HG02678 (cell line): ENCODE results near the gene EPHB2.

Source experiments
- ATAC-seq: cut with Tn5 transposase; IDR thresholded peaks from one replicate; pipeline ENCODE4 v1.9.1; 2021; ENCODE audit warnings: mild to moderate bottlenecking, moderate library complexity; ENCODE audit not compliant: unreplicated experiment

EPHB2 gene

DNA sequence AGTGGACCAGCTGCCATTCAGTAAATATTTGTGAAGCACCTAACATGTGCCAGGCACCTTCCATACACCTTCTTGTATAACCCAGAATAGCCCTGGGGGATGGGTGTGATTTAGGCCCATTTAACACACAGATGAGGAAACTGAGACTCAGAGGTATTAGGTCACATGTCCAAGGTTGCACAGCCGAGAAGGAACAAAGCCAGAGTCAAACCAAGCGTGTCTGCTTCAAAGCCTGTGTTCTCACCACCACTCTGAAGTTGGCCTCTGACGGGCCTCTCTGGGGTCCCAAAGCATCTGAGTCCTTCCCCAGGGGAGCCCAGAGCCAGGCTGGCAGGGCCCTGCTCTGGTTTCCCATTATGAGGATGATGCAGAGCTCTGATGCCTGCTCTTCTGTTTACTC lies 196.9 kb downstream of the EPHB2 start:
- no peak for ATAC-seq

DNA sequence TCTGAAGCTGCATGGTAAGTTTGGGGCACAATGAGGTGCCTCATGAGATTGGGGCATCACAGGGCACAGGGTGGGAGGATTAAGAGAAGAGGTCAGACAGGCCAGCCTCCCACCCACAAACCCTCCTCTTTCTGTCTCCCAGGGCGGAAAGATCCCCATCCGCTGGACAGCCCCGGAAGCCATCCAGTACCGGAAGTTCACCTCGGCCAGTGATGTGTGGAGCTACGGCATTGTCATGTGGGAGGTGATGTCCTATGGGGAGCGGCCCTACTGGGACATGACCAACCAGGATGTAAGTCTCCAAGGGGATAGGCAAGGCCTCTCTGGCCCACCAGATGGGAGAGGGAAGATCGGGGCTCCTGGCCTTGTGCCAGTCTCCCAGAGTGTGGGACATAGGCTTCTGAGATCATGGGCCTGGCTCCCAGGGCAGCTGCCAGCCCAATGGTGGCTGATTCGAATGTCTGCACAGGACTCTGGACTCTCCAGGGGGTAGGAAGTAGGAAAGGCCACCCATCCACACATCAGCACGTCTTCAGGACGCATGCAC lies 198.3 kb downstream of the EPHB2 start:
- ATAC-seq = no peak

DNA sequence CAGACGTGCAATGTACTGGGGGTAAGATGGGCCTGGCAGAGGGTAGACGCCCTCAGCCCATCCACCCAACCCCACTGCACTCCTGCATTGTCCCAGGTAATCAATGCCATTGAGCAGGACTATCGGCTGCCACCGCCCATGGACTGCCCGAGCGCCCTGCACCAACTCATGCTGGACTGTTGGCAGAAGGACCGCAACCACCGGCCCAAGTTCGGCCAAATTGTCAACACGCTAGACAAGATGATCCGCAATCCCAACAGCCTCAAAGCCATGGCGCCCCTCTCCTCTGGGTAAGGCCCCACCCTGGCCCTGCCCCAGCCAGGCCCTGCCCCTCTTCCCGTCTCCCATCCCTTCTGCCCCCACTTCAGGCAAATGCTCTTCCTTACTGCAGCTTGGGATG lies 199.6 kb downstream of the EPHB2 start:
- no peak for ATAC-seq

DNA sequence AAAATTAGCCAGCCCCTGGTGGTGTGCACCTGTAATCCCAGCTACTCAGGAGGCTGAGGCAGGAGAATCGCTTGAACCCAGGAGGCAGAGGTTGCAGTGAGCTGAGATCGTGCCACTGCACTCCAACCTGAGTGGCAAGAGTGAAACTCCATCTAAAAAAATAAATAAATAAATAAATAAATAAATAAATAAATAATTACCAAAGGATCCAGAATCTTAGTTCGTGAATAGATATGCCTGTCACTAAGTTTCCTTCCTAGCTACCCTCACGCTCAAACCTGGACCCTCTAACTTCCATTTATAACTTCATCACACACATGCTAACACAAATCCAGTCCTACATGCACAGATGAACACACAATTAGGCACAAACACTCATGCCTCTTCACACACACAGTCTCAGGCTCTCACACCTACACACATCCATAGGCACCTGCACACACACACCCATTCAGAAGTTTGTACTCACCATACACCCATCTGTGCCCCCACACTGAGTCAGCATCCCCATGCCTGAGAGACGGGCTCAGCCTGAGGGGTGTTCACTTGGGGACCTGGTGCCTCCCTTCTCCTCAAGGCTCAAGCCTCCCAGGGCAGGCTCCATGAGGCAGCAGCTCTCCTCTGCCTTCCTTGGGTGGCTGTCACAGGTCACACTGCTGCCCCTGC lies 200.5 kb downstream of the EPHB2 start:
- no peak for ATAC-seq

DNA sequence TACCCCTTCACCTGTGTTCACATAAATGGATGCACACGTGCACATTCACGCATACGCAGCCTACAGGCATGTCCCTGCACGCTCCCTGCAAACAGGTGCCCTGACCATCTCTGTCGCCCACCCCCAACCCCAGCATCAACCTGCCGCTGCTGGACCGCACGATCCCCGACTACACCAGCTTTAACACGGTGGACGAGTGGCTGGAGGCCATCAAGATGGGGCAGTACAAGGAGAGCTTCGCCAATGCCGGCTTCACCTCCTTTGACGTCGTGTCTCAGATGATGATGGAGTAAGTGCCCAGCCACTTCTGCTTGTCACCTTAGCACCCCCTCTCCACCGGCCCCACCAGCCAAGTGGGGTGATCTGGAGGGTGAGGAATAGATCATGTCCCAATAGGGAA lies 201.7 kb downstream of the EPHB2 start:
- ATAC-seq = no peak

DNA sequence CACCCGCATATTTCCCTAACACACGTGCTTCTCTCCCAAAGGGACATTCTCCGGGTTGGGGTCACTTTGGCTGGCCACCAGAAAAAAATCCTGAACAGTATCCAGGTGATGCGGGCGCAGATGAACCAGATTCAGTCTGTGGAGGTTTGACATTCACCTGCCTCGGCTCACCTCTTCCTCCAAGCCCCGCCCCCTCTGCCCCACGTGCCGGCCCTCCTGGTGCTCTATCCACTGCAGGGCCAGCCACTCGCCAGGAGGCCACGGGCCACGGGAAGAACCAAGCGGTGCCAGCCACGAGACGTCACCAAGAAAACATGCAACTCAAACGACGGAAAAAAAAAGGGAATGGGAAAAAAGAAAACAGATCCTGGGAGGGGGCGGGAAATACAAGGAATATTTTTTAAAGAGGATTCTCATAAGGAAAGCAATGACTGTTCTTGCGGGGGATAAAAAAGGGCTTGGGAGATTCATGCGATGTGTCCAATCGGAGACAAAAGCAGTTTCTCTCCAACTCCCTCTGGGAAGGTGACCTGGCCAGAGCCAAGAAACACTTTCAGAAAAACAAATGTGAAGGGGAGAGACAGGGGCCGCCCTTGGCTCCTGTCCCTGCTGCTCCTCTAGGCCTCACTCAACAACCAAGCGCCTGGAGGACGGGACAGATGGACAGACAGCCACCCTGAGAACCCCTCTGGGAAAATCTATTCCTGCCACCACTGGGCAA lies 202.9 kb downstream of the EPHB2 start:
- ATAC-seq = no peak

DNA sequence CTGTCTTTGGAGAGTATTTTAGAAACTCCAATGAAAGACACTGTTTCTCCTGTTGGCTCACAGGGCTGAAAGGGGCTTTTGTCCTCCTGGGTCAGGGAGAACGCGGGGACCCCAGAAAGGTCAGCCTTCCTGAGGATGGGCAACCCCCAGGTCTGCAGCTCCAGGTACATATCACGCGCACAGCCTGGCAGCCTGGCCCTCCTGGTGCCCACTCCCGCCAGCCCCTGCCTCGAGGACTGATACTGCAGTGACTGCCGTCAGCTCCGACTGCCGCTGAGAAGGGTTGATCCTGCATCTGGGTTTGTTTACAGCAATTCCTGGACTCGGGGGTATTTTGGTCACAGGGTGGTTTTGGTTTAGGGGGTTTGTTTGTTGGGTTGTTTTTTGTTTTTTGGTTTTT lies 203.5 kb downstream of the EPHB2 start:
- ATAC-seq = no peak

DNA sequence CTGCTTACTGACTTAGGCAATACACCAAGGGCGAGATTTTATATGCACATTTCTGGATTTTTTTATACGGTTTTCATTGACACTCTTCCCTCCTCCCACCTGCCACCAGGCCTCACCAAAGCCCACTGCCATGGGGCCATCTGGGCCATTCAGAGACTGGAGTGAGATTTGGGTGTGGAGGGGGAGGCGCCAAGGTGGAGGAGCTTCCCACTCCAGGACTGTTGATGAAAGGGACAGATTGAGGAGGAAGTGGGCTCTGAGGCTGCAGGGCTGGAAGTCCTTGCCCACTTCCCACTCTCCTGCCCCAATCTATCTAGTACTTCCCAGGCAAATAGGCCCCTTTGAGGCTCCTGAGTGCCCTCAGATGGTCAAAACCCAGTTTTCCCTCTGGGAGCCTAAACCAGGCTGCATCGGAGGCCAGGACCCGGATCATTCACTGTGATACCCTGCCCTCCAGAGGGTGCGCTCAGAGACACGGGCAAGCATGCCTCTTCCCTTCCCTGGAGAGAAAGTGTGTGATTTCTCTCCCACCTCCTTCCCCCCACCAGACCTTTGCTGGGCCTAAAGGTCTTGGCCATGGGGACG lies 204.1 kb downstream of the EPHB2 start:
- no peak for ATAC-seq

DNA sequence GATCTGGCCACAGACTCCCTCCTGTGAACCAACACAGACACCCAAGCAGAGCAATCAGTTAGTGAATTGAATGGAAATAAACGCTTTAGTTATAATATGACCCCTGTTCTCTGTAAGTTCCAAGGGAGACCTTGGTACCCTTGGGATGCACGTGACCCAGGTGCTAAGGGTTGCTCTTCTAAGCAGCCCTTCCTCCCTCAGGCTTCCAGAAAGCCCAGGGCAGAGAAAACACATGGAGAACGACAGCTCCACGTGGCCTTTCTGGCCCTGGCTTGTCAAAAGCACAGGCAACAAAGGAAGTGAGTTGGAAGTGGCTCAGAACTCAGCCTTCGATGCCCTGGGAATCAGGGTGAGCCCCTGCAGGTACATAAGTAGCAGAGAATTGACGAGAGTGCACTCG lies 204.6 kb downstream of the EPHB2 start:
- no peak for ATAC-seq

DNA sequence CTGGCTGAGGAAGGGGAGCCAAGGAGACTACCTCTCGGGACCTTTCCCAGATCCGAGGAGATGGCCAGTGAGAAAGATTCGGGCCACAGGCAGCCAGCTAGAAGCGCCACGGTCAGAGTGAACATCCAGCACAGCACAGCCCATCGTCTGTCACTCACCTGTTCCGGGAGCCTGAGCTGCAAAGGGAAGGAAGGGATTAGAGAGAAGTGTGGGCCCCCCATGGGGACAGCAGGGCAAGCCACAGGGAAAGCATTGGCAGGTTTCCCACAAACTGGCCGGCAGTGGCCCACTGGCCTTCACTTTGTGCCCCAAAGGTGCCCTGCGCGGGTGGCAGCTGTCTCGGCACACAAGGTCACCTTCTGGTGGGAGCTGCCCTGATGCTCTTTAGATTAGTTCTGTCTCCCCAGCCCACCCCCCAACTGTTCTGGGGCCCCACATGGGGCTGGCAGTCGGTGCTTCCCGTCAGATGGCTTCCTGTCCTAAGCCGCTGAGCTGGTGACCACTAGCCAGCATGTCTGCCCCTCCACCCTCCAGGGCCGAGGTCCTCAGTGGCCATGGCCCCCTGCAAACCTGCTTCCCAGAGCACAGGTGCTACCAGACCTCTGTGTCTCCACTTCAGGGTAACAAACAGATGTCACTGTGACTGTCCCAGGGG lies 205.3 kb downstream of the EPHB2 start:
- no peak for ATAC-seq

DNA sequence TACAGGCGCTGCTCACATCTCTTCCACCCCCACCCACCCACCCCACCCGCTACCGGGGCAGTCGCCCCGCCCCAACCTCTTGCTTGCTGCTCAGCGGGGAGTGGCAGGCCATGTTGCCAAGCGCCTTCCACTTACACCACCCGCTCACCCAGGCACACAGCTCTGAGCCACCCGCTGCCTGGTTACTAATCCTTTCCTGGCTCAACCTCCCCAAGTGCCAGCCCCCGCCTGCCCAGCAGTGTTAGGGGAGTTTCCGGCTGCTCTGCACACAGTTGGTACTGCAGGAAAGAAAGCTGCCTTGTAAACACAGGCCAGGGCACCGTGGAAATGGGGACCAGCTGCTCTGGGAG lies 205.8 kb downstream of the EPHB2 start:
- no peak for ATAC-seq

DNA sequence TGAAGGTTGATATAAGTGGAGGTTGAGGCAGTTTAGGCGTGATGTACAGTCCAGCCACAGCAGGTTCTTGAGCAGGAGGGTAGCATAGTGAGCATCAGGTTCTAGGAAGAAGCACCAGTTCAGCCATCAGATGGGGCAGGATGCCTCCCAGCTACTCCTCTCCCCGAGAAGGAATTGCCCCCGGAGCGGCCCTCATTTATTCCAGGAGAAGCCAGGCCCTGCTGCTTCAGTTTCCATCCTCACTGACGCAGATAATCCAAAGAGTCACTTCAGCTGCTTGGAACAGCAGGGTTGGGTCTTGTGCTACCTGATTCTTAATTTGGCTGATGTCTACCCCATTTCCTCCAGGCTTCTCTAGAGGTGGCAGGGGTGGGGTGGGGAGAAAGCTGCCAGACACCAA lies 207.3 kb downstream of the EPHB2 start:
- no peak for ATAC-seq

DNA sequence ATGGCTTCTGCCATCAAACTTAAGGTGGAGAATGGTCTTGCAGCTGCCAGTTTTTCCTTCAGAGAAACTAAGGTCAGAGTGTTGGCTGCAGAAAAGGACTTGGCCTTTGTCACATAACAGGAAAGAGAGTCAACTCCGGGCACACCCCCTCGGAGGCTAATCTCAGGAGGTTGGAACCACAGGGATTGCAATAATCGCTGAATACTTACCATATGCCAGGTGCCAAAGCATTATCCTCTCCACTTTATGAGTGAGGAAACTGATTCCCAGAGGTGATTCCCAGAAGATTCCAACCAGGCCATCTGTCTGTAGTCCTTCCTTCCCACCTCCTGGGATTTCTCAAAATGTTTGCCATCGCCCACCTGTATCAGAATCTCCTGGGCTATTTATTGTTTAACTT lies 208.0 kb downstream of the EPHB2 start:
- ATAC-seq = no peak

DNA sequence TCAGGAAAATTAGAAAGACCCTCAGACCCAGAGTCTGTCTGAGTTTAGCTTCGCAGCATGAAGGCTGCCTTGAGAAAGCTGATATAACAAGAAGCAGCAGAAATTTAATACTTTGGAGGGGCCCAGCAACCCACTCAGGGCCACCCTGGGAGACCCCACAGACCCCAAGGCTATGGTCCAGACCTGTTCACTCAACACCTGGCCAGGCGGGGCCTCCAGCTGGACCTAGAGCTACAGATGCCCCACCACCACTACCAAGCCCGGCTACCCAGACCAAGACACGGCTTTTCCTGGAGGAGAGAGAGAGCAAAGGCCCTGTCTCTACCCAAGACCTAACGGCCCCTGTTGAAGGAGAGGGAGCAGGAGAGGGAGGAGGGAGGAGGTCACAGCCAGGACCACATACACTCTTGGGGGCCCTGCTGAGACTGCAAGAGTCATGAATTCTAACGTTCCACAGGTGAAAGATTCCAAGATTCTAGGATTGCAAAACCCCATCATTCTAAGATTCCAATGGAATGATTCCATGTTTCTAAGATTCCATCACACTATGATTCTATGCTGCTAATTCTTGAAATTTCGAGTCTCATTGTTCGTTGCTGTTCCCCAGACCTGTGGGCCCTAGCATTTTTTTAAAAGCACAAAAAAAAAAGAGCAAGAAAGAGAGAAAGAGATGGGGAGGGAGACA lies 208.8 kb downstream of the EPHB2 start:
- no peak for ATAC-seq

DNA sequence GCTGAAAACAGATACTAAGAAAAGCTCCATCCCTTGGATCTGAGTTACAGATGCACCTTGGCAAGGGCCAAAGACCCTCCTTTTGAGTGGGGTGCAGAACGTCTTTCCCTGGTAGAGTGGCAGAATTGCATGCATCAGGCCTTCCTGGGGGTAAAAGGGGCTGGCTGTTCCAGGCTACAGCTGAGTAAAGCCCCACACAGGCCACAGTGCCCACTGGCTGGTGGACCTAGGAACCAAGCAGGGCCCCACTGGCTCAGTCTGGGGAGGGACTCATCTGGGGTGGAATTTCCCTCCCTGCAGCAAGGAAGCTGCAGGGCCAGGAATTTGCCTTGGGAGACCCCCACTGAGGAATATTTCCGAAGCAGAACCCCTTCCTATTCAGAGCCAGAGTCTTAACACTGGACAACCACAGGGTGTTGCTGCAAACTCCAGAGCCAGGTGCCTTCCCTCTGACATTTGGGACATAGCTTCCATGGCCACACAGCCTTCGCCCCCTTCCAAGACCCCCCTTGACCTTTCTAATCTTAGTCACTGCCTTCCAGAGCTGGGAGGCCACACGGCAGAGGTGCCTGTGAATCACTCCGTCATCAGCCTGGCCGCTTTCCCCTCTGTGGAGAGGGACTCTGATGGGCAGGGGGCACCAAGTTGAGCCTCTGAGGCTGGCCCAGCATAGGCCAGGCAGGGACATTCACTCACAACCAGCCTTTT lies 209.5 kb downstream of the EPHB2 start:
- no peak for ATAC-seq

DNA sequence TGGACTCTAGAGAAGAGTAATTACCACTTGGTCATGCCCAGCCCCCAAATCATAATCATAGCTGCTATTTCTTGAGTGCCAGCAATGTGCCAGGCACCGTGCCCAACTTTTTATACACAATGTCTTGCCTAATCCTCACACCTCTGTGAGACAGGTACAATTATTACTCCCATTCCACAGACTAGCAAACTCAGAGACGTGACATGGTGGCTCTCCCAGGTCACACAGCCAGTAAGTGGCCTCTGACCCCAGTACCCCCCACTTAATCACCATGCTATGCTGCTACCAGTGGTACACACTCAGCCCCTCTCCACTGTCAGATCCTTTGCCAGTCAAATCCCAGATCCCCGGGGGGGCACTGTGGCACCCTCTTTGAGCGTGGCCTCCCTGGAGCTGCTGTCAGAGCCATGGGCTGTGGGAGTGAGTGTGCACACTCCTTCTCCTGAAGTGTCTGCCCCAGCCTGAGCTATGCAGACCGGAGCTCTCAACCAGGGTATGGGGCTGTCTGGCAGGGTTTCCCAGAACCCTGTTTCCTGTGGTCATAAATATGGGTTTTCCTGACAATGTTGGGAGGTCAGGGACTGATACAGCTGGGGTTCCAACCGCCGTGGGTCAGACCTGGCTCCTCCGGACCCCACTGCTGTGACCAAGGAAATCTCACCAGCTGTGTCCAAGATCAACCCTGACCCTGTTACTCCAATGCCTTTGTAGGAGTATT lies 210.3 kb downstream of the EPHB2 start:
- ATAC-seq = no peak

DNA sequence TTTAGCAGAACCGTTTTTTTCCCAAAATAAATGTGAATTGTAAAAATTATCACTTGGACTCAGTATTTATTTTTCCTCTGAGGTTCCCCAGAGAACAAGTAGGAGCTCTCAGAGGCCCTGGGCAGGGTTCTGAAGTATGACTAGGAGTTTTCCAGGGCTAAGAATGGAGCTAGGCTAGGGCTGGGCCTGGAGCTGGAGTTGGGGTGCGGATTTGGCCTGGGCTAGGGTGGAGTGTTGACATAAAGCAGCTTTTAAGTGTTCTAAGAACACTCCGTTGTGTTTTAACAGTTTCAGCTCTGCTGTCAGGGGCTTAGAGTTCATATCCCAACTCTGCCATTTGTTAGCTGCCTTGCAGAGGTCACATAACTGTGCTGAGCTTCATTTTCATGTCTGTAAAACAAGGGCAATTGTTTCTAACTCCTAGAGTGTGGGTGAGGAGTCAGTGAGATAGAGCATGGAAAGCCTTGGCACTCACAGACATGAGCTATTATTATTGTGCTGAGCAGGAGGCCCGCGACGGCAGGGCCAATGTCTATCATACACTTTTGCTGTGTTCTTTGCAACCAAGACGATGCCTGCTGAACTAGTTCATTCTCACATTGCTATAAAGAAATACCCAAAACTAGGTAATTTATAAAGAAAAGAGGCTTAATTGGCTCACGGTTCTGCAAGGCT lies 210.9 kb downstream of the EPHB2 start:
- no peak for ATAC-seq

DNA sequence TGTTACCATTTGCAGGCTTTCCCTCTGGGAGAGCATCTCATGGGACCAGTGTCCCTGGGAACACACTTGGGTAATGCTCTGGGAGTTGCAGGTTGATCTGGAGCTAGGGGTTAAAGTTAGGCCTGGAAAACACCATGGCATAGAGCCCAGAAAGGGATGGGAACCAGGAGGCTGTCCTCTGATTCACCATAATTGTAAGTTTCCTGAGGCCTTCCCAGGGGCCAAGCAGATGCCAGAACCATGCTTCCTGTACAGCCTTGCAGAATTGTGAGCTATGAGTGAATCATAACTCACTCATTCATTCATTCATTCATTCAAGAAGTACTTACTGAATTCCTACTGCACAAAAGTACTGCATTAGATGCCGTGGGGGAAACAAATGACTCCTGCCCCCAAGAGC lies 212.0 kb downstream of the EPHB2 start:
- no peak for ATAC-seq

DNA sequence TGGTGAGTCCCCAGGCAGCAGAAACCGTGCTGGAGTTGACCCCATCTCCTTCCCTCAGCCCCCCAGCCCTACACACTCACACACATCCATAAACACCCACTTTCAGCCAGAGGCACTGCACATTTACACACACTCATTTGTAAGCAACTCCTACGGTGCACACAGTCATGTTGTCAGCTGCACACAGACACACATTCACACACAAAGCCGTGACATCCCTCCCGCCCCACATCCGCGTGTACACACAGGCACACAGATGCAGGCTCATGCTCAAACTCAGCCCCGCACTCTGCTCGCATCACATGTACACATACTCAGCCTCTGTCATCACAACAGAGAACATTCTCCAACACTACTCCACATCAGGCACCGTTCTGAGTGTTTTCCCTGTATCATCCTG lies 214.5 kb downstream of the EPHB2 start:
- no peak for ATAC-seq
